Dorsolateral prefrontal cortex (tissue), 118 donors: Measurements from ENCODE around the gene SELENOK. TPM values are rescaled to one million over a fixed set of nuclear protein-coding genes. Genes with fewer than 3 reads are reported as not detected.

Experiments used
- total RNA-seq, 120 experiments: library from RNA; stranded (reverse); gene quantifications; one replicate each; pipeline versions ENCODE4 v1.2.3 to v1.2.4, GENCODE V29; 2022

The SELENOK gene
- total RNA-seq, 120 experiments from 2014 or later = 24.0 to 95.9 (median 41.2) TPM

Other genes starting within 250 kb of the SELENOK start
- gene CHDH, start 45.4 kb downstream of the SELENOK start, total RNA-seq = 10 to 100 TPM in 116 of 120 experiments, 1 to 10 TPM in 4; 8.0 to 47.0 (median 17.5) TPM
- 100 to 1,000 TPM in 1 of 120 experiments, 10 to 100 TPM in 117, 1 to 10 TPM in 2; 7.6 to 107 (median 23.1) TPM for gene IL17RB, start 45.3 kb downstream of the SELENOK start, total RNA-seq
- gene ACTR8, start 9.7 kb downstream of the SELENOK start, total RNA-seq = 10 to 100 TPM; 26.1 to 57.0 (median 40.1) TPM
- gene CACNA2D3, start 230.7 kb upstream of the SELENOK start, total RNA-seq = 100 to 1,000 TPM in 6 of 120 experiments, 10 to 100 TPM in 114; 37.4 to 106 (median 75.7) TPM